GM10266 (cell line): ENCODE measurements around the gene HBEGF.

Experiments
- DNase-seq: peaks from one replicate; pipeline ENCODE4 v3.0.0; 2012; ENCODE audit errors: extremely low spot score
- TF ChIP-seq, protein P1 (sequence below): IDR thresholded peaks from 2 replicates; pipeline ENCODE4 v1.5.1; 2012; ENCODE audit warnings: mild to moderate bottlenecking, low read depth; ENCODE audit not compliant: control insufficient read depth, insufficient read depth; ENCODE audit errors: missing control alignments

Gene HBEGF

DNA sequence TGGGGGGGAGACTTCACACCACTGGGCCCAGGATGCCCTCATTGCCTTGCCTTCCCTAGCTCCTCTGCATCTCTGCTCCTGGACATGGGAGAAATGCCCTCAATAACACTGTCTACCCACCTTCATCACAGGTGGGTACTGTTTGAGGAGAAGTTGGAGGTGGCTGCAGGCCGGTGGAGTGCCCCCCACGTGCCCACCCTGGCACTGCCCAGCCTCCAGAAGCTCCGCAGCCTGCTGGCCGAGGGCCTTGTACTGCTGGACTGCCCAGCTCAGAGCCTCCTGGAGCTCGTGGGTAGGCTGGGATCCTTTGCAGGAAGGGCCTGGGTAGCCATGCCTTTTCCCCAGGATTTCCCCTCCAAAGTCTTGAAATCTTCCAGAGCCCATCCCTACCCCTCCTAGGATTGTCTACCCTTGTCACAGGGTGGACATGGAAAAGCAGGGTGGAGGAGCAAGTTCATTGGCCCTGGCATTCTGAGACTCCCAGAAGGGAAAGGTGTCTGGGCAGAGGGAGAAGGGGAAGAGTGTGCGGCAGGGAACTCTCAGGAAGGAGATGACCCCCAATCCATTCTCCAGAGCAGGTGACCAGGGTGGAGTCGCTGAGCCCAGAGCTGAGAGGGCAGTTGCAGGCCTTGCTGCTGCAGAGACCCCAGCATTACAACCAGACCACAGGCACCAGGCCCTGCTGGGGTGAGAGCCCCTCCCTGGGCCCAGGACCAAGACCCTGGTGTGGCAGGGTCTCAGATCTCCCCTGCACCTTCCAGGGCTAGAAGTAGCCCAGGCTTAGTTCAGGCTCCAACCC is 14.5 kb upstream of the HBEGF start:
- TF ChIP-seq, protein P1, sequence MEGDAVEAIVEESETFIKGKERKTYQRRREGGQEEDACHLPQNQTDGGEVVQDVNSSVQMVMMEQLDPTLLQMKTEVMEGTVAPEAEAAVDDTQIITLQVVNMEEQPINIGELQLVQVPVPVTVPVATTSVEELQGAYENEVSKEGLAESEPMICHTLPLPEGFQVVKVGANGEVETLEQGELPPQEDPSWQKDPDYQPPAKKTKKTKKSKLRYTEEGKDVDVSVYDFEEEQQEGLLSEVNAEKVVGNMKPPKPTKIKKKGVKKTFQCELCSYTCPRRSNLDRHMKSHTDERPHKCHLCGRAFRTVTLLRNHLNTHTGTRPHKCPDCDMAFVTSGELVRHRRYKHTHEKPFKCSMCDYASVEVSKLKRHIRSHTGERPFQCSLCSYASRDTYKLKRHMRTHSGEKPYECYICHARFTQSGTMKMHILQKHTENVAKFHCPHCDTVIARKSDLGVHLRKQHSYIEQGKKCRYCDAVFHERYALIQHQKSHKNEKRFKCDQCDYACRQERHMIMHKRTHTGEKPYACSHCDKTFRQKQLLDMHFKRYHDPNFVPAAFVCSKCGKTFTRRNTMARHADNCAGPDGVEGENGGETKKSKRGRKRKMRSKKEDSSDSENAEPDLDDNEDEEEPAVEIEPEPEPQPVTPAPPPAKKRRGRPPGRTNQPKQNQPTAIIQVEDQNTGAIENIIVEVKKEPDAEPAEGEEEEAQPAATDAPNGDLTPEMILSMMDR, result no peak
- no peak for DNase-seq

DNA sequence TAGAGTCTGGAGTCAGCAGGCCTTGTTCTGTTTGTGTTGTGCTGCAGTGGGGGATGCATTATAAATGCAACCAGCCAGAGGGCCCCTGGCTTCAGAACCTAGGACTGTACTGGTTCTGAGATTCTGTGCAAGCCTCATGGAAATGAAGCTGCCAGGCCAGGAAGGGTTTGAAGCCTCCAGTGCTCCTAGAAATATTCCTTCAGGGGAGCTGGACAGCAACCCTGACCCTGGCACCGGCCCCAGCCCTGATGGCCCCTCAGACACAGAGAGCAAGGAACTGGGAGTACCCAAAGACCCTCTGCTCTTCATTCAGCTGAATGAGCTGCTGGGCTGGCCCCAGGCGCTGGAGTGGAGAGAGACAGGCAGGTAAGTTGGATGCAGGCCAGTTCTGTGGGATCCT is 13.7 kb upstream of the HBEGF start, which contains the start of gene SLC4A9:
Gene SLC4A9 (plus strand): TSS at position 94 of the 400 bp plus-strand sequence. CDS start 43 bp downstream, at position 137.
- DNase-seq, result no peak
- TF ChIP-seq, protein P1, result no peak

DNA sequence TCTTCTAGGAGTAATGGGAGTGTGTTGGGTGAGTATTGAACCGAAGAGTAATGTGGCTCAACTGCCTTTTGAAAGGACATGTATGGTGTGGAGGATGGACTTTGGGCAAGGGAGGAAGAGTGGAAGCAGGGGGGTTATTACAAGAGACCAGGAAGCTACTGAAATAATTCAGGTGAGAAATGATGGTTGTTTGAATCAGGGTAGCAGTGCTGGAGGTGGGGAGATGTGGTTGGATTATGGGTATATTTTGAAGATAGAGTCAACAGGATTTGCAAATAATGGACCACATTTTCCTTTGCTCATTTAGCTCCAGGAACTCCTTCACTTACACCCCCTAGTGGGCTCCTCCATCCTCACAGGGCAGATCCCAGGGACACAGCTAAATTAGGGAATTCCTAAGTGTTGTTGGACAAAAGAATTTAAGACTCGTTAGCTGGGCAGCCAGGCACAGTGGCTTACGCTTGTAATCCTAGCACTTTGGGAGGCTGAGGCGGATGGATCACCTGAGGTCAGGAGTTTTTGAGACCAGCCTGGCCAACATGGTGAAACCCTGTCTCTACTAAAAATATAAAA is 12.4 kb upstream of the HBEGF start:
- DNase-seq, result no peak
- TF ChIP-seq, protein P1, result no peak

DNA sequence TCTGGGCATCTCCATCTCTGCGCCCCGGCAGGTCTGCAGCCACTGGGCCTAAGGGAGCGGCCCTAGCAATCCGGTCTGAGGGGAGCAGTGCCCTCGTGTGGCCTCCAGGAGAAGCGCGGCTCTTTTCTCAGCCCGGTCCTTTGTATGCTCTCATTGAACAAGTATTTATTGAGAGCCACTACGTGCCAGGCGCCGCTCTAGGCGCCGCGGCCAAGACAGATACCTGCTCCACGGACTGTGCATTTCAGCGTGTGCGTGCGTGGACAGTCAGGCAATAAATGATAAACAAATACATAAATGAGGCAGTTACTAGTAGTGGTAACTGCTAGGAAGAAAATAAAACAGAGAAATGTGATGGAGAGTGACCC is 11.3 kb upstream of the HBEGF start:
- TF ChIP-seq, protein P1, result peak; percentile 92
- DNase-seq, result peak; percentile 84

DNA sequence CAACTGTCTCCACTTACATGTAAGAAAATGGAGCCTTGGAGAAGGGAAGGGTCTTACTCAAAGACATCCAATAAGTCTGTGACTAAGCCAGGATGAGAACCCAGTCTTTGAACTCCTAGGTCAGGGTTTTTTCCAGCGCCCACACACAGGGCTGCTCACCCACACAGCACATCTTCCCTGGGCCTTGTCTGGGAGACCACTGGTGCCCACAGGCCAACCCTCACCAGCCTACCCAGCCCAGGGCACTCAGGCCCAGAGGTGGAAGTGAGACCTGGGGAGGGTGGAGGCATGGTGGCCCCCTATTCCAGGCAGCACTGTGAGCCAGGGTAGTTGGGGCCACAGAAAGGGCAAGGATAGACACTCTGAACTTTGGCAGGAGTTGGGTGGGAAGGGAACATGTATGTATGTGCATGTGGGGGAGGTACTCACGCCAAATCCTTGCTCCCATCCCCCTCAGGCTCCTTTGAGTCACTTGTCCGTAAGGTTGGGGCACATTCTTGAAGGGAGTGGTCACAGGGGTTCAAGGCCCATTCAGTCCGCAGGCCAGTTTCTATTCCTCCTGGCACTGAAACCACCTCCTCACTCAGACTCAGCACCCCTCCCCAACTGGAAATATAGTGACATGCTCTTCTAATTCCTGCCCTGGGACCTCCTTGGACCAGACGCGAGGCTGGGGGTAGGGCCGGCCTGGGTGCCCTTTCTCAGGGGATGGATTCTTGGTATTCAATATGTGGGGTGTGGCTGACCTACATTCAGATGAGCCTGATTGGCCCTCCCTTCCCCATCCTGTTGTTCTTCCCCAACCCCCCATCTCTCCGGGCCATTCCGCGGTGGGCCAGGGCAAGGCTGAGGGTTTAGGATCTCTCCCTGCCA is 10.7 kb upstream of the HBEGF start:
- TF ChIP-seq, protein P1, result no peak
- DNase-seq, result no peak

DNA sequence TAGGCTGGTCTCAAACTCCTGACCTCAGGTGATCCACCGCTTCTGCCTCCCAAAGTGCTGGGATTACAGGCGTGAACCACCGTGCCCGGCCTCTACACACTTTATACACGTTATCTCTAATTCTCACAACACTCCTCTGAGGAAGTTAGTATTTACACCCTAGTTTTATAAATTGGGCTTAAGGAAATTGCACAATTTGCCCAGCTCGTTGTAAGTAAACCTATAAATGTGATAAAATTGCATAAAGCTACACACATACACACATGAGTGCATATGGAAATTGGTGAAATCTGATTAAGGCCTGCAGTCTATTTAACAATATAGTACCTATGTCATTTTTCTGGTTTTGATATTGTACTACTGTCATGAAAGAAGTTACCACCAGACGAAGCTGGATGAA is 9.1 kb upstream of the HBEGF start:
- TF ChIP-seq, protein P1, result no peak
- DNase-seq, result no peak
